Ishikawa (cell line): Measurements from ENCODE around the gene HSPB7.

Source experiments
- CEBPB ChIP-seq: IDR thresholded peaks from 2 replicates; pipeline ENCODE4 v1.6.1; 2012
- EP300 ChIP-seq: IDR thresholded peaks from 2 replicates; pipeline ENCODE4 v1.6.1; 2012; ENCODE audit warnings: borderline replicate concordance
- MAX ChIP-seq: IDR thresholded peaks from 2 replicates; pipeline ENCODE4 v1.6.1; 2012
- NFIC ChIP-seq: IDR thresholded peaks from 2 replicates; pipeline ENCODE4 v1.6.1; 2012
- REST ChIP-seq: IDR thresholded peaks from 2 replicates; pipeline ENCODE4 v1.6.1; 2012; ENCODE audit warnings: low read depth, mild to moderate bottlenecking
- TCF12 ChIP-seq: IDR thresholded peaks from 2 replicates; pipeline ENCODE4 v1.6.1; 2012; ENCODE audit warnings: low read depth
- USF1 ChIP-seq: IDR thresholded peaks from 2 replicates; pipeline ENCODE4 v1.6.1; 2012
- YY1 ChIP-seq: IDR thresholded peaks from 2 replicates; pipeline ENCODE4 v1.6.1; 2012; ENCODE audit warnings: low read depth

GRCh38 chr1:15993666-15994065 lies 24.2 kb downstream of the HSPB7 start:
- TF ChIP-seq EP300 (no peak), TCF12 (no peak), CEBPB (no peak), NFIC (no peak), MAX (no peak), REST (no peak), YY1 (no peak), USF1 (no peak)
